Measurements from ENCODE around the gene GTF2I.
"Not testable (repeated sequence)": the region's sequence is repeated elsewhere in the genome, so short reads cannot be mapped to it uniquely, and the experiment has no call there.

DNA sequence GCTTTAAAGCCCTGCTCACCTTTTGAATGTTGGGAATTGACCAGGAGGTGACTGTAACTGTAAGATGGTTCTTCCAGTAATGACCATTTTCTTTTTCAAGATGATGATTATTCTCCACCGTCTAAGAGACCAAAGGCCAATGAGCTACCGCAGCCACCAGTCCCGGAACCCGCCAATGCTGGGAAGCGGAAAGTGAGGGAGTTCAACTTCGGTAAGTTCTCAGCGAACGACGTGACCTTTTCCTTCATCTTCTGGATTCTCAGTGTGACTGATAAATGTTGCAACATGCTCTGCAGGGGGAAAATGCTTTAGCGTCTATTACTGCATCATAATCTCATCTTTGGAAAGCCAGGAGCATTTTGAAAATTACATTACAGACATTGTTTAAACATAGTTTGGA lies 71.2 kb downstream of the GTF2I start:
- not testable (repeated sequence) for TF ChIP-seq CTCF, EZH2 (IDR thresholded peaks at IDR 0.05)
